Suprapubic skin (tissue), 4 donors: ENCODE results near the gene CLDN19.

Experiments used
- POLR2A ChIP-seq, 2 donors: fragments of 450-650 bp; IDR thresholded peaks; one replicate each; pipeline ENCODE4 v1.6.1; 2017; ENCODE audit warnings: antibody characterized with exemption in 2 of 2, mild to moderate bottlenecking in 2 of 2, moderate library complexity in 2 of 2
- POLR2AphosphoS5 ChIP-seq, 3 donors: sonication (generic); formaldehyde crosslinking; IDR thresholded peaks; one replicate each; pipeline ENCODE4 v1.6.1; 2017; ENCODE audit warnings: antibody characterized with exemption in 3 of 3
- TF ChIP-seq, protein P1 (sequence below), 2 donors: fragments of 200-600 bp in 1 of 2; fragments of 450-650 bp in 1 of 2; sonication (generic) in 1 of 2; IDR thresholded peaks; one replicate each; pipeline ENCODE4 v1.5.1; 2016 to 2019; ENCODE audit warnings: antibody characterized with exemption in 2 of 2, mild to moderate bottlenecking in 1 of 2, moderate library complexity in 1 of 2

DNA sequence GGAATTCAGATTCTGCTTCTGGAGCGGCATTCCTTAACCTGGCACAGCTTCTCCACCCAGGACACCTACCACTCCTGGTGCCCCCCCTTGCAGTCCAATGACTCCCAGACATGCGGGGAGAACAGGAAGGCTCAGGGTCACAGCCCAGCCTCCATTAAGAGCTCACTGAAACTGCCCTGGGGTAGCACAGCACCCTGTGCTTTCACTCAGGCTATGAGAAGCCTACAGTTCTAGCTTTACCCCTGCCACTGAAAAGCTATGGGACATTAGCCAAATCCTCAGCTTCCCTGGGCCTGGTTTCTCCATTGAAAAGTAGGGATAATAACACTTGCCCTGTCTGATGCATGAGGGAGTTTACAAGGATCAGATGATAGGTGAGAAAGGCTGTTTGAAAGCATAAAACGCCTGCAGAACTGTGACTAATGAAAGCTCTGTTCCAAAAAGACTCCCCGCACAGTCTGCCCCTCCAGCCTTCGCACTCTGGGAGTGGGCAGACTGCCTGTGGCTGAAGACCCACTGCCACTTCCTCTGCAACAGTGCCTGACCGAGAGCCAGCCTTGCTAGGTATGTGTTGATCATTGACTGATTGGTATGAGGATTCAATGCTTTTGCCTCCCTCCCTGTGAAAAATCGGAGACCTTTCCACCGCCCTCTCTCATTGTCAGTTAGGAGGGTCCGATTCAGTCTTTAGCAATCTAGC is 2.7 kb upstream of the CLDN19 start:
- TF ChIP-seq POLR2A (IDR thresholded peaks at IDR 0.05) (no peak), POLR2AphosphoS5 (IDR thresholded peaks at IDR 0.05) (no peak)
- TF ChIP-seq, protein P1, sequence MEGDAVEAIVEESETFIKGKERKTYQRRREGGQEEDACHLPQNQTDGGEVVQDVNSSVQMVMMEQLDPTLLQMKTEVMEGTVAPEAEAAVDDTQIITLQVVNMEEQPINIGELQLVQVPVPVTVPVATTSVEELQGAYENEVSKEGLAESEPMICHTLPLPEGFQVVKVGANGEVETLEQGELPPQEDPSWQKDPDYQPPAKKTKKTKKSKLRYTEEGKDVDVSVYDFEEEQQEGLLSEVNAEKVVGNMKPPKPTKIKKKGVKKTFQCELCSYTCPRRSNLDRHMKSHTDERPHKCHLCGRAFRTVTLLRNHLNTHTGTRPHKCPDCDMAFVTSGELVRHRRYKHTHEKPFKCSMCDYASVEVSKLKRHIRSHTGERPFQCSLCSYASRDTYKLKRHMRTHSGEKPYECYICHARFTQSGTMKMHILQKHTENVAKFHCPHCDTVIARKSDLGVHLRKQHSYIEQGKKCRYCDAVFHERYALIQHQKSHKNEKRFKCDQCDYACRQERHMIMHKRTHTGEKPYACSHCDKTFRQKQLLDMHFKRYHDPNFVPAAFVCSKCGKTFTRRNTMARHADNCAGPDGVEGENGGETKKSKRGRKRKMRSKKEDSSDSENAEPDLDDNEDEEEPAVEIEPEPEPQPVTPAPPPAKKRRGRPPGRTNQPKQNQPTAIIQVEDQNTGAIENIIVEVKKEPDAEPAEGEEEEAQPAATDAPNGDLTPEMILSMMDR (IDR thresholded peaks at IDR 0.05) = no peak
